Kidney (tissue), 14 donors: ENCODE results near the gene AP1S3. TPM values are rescaled to one million over a fixed set of nuclear protein-coding genes. Genes with fewer than 3 reads are reported as not detected.
A peak's percentile ranks its signal among the peaks of the same experiment; 100 is the strongest.

ENCODE experiments used
- DNase-seq, 5 donors: peaks; one replicate each; pipeline ENCODE4 v3.0.0-alpha.2; 2013 to 2020
- FAIRE-seq: peaks from 2 replicates; lab custom pipeline; 2012; peaks lifted over from hg19 to GRCh38; lab: Jason Lieb, UNC
- H3K27ac ChIP-seq, 2 donors: one replicate each; pipeline ENCODE4 v1.7.0; 2013; ENCODE audit warnings: low read depth in 2 of 2, low read length in 2 of 2, inconsistent platforms in 1 of 2
- H3K27me3 ChIP-seq: one replicate; pipeline ENCODE4 v1.7.1; 2013; ENCODE audit warnings: low read length, inconsistent platforms; ENCODE audit not compliant: control insufficient read depth, insufficient read depth
- H3K36me3 ChIP-seq, 3 donors: one replicate each; pipeline versions ENCODE4 v1.7.0 to v1.7.1; 2013; ENCODE audit warnings: low read length in 3 of 3, control low read depth in 1 of 3, inconsistent platforms in 1 of 3; ENCODE audit not compliant: insufficient read depth in 3 of 3, control insufficient read depth in 2 of 3
- H3K4me1 ChIP-seq, 3 donors: one replicate each; pipeline versions ENCODE4 v1.7.0 to v1.7.1; 2013; ENCODE audit warnings: low read length in 3 of 3, inconsistent platforms in 1 of 3, low read depth in 1 of 3; ENCODE audit not compliant: control insufficient read depth in 2 of 3, insufficient read depth in 2 of 3
- H3K4me3 ChIP-seq, 3 donors: one replicate each; pipeline versions ENCODE4 v1.7.0 to v1.8.1; 2013; ENCODE audit warnings: low read length in 3 of 3, control low read depth in 1 of 3, inconsistent platforms in 1 of 3
- H3K9ac ChIP-seq, 3 donors: one replicate each; pipeline versions ENCODE4 v1.7.0 to v1.7.1; 2013; ENCODE audit warnings: low read length in 3 of 3, control low read depth in 1 of 3, inconsistent platforms in 1 of 3
- H3K9me3 ChIP-seq, 3 donors: one replicate each; pipeline versions ENCODE4 v1.7.0 to v1.7.1; 2013; ENCODE audit warnings: low read length in 3 of 3, control low read depth in 1 of 3, inconsistent platforms in 1 of 3; ENCODE audit not compliant: control insufficient read depth in 2 of 3, insufficient read depth in 1 of 3
- intact Hi-C: fragments of 100-400 bp; cut with DNase I; formaldehyde crosslinking; loops from one replicate; pipeline ENCODE4 v1.11.1; 2022
- polyA plus RNA-seq: library from polyadenylated mRNA; stranded (reverse); fragments of 350-450 nt; fragmentation: Illumina TruSeq; extraction: RNeasy Lipid Tissue Mini Kit (QIAGEN cat#74804); gene quantifications from one replicate; pipeline ENCODE4 v1.2.3, GENCODE V29; 2014; ENCODE audit warnings: low read depth, low replicate concordance; ENCODE audit not compliant: insufficient read depth
- total RNA-seq: library from RNA; stranded (reverse); fragmentation: NEBNext Ultra II Directional; extraction: Animal tissue kit (Norgen Biotek cat#: 25700); gene quantifications from one replicate; pipeline ENCODE4 v1.2.1, GENCODE V29; 2021
- TF ChIP-seq, protein P1 (sequence below): IDR thresholded peaks from 3 replicates; pipeline ENCODE4 v1.5.1; 2012; ENCODE audit warnings: mild to moderate bottlenecking, moderate library complexity, borderline replicate concordance; ENCODE audit not compliant: insufficient read depth; ENCODE audit errors: extremely low read depth
- donor health status: control.
- donor health status: control.
- donor health status: control.
- donor health status: control.
- donor health status: control.
- donor health status: DM: yes; HTN: yes; CAD: no.
- donor health status: Normal renal cell carcinoma (clear cell type).

AP1S3 gene
- total and polyA plus RNA-seq, 2 donors from 2014 or later, result 2.5 to 85.3 TPM

DNA sequence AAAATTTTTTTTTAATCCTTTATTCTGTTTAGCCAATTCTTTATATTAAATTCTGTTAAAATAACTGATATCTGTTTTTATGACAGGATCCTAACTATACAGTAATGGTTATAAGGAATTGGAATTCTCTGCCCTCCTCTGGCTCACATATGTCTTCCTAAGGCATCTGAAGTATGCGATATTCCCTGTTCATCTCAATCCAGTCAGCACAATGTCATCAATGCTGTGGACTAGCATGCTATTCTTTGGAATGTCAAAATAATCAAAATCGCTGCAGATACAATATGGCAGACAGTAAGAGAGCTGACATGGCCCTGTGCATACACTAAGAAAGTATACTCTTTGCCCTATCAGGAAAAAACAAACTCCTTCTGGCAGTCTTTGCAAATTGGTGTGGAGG lies 107.6 kb downstream of the AP1S3 start:
- Histone ChIP-seq H3K4me1 (peaks cover 6 to 7% (median 6%) of the 10 kb centered on the region in 3 donors), H3K27me3 (no peaks in the 10 kb centered on the region), H3K4me3 (no peak overlapping the region), H3K36me3 (no peaks in the 10 kb centered on the region), H3K9me3 (peaks cover 0 to 3% (median 0%) of the 10 kb centered on the region in 3 donors), H3K9ac (no peak overlapping the region), H3K27ac (no peak overlapping the region)
- intact Hi-C loops, result no loop called here
- DNase-seq, result no peak
- FAIRE-seq, result no peak
- TF ChIP-seq, protein P1, sequence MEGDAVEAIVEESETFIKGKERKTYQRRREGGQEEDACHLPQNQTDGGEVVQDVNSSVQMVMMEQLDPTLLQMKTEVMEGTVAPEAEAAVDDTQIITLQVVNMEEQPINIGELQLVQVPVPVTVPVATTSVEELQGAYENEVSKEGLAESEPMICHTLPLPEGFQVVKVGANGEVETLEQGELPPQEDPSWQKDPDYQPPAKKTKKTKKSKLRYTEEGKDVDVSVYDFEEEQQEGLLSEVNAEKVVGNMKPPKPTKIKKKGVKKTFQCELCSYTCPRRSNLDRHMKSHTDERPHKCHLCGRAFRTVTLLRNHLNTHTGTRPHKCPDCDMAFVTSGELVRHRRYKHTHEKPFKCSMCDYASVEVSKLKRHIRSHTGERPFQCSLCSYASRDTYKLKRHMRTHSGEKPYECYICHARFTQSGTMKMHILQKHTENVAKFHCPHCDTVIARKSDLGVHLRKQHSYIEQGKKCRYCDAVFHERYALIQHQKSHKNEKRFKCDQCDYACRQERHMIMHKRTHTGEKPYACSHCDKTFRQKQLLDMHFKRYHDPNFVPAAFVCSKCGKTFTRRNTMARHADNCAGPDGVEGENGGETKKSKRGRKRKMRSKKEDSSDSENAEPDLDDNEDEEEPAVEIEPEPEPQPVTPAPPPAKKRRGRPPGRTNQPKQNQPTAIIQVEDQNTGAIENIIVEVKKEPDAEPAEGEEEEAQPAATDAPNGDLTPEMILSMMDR, result no peak

DNA sequence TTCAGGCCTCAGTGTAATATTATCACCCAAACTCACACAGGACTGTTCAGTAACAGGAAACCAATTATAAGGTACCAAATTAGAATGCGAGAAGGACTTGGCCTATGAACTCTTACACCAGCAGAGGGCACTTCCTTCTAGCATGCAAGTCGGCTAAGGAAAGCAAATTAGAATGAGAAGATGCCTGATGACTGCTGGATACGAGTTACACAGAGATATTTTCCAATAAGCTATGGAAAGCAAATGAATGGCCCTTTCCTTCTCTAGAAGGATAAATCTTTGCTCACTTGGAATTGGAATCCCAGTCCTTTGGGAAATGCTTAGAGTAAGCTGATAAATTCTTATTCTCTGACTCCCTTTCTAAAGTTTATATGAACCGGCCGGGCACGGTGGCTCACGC lies 109.8 kb downstream of the AP1S3 start:
- no peak overlapping the region for H3K4me3 ChIP-seq
- H3K4me1 ChIP-seq, result peaks cover 6 to 7% (median 6%) of the 10 kb centered on the region in 3 donors
- intact Hi-C loops, result no loop called here
- no peaks in the 10 kb centered on the region for H3K36me3 ChIP-seq
- H3K9ac ChIP-seq, result no peak overlapping the region
- H3K27me3 ChIP-seq, result no peaks in the 10 kb centered on the region
- TF ChIP-seq, protein P1, result peak; percentile 49
- no peak for FAIRE-seq
- peak in 3 of 5 donors; percentile 25 to 74 (median 70) for DNase-seq
- no peaks in the 10 kb centered on the region for H3K9me3 ChIP-seq
- H3K27ac ChIP-seq, result no peak overlapping the region

DNA sequence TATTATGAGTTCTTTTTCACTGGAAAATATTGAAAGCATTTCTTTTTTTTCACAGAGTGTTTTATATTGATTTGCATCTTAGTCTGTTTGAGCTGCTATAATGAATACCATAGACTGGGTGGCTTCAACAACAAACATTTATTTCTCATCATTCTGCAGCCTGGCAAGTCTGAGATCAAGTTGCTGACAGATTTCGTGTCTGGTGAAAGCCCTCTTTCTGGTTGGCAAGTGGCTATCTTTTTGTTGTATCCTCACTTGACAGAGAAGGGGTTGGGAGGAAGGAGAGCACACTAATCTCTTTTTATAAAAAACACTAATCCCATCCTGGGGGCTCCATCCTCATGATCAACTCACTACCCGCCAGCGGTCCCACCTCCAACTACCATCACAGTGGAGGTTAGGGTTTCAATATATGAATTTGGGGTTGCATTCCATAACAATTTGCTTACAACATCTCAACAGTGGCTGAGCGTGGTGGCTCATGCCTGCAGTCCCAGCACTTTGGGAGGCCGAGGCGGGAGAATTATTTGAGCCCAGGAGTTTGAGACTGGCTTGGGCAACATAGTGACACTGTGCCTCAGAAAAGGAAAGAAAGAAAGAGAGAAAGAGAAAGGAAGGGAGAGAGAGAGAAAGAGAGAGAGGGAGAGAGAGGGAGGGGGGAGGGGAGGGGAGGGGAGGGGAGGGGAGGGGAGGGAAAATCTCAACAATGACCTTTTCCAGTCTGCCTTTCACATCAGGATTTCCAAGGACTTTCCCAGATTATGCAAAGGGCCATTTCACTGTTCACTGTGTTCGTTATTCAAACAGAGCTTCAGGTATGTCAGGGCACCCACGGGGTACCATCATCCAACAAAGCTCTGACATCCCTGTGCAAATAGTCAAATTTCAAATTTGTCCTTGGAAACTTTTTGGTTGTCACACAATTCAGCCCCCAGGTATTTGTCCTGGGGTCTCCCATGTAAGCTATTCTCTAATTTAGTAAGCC lies 111.1 kb downstream of the AP1S3 start:
- intact Hi-C loops, result no loop called here
- H3K4me3 ChIP-seq, result no peak overlapping the region
- no peak overlapping the region for H3K9ac ChIP-seq
- H3K27ac ChIP-seq, result peak overlapping the region; percentile 39 to 71
- TF ChIP-seq, protein P1, result no peak
- no peaks in the 10 kb centered on the region for H3K9me3 ChIP-seq
- no peaks in the 10 kb centered on the region for H3K27me3 ChIP-seq
- peaks cover 6 to 7% (median 6%) of the 10 kb centered on the region in 3 donors for H3K4me1 ChIP-seq
- DNase-seq (peak in 1 of 5 donors; percentile 14), FAIRE-seq (no peak)
- H3K36me3 ChIP-seq, result no peaks in the 10 kb centered on the region
